CD4-positive, alpha-beta memory T cell (primary cell): ENCODE data around the gene AKT3. TPM values are rescaled to one million over a fixed set of nuclear protein-coding genes. Genes with fewer than 3 reads are reported as not detected.
A peak's percentile ranks its signal among the peaks of the same experiment; 100 is the strongest.
"Not testable (repeated sequence)": the region's sequence is repeated elsewhere in the genome, so short reads cannot be mapped to it uniquely, and the experiment has no call there.

Experiments
- CTCF ChIA-PET: fragments of 350-600 bp; sonication (Branson Sonifier 250); formaldehyde crosslinking; loops from one replicate; lab custom pipeline; 2021; ENCODE audit warnings: inconsistent platforms; ENCODE audit not compliant: partially characterized antibody; lab: Charles Lee
- POLR2A ChIA-PET: fragments of 350-600 bp; sonication (Branson Sonifier 250); formaldehyde crosslinking; loops from one replicate; lab custom pipeline; 2021; ENCODE audit not compliant: partially characterized antibody; lab: Charles Lee
- DNase-seq, 5 donors: peaks; one replicate each; pipeline versions ENCODE4 v3.0.0 to v3.0.0-alpha.2; 2020 to 2022; ENCODE audit warnings: mixed read lengths in 1 of 5
- H3K27ac ChIP-seq: one replicate; pipeline ENCODE4 v1.7.0; 2013; ENCODE audit warnings: low read depth, low read length
- H3K27me3 ChIP-seq: 2 replicates; pipeline ENCODE4 v1.7.0; 2013; ENCODE audit warnings: mild to moderate bottlenecking, low read length, moderate library complexity; ENCODE audit not compliant: insufficient read depth
- H3K36me3 ChIP-seq: 2 replicates; pipeline ENCODE4 v1.7.0; 2013; ENCODE audit warnings: mild to moderate bottlenecking, low read length, moderate library complexity; ENCODE audit not compliant: insufficient read depth
- H3K4me1 ChIP-seq: 2 replicates; pipeline ENCODE4 v1.7.0; 2013; ENCODE audit warnings: mild to moderate bottlenecking, low read length, moderate library complexity; ENCODE audit not compliant: insufficient read depth
- H3K4me3 ChIP-seq, 2 donors: one replicate each; pipeline ENCODE4 v1.7.0; 2013; ENCODE audit warnings: low read length in 2 of 2, mild to moderate bottlenecking in 1 of 2
- H3K9me3 ChIP-seq, 2 donors: one replicate each; pipeline ENCODE4 v1.7.0; 2013; ENCODE audit warnings: low read length in 2 of 2, control low read depth in 1 of 2; ENCODE audit not compliant: control insufficient read depth in 1 of 2
- H3K27ac Mint-ChIP-seq, 7 donors: one replicate each; pipeline ENCODE4 v1.8.0; 2020 to 2021; ENCODE audit warnings: mixed read lengths in 7 of 7, mild to moderate bottlenecking in 6 of 7, inconsistent platforms in 3 of 7, moderate library complexity in 3 of 7
- H3K27me3 Mint-ChIP-seq, 2 donors: one replicate each; pipeline ENCODE4 v1.8.0; 2020 to 2021; ENCODE audit warnings: mixed read lengths in 2 of 2
- H3K36me3 Mint-ChIP-seq, 2 donors: one replicate each; pipeline ENCODE4 v1.8.0; 2020 to 2021; ENCODE audit warnings: mixed read lengths in 2 of 2, inconsistent platforms in 1 of 2, mild to moderate bottlenecking in 1 of 2
- H3K4me1 Mint-ChIP-seq, 4 donors: one replicate each; pipeline ENCODE4 v1.8.0; 2020 to 2021; ENCODE audit warnings: mixed read lengths in 4 of 4, mild to moderate bottlenecking in 1 of 4
- H3K4me3 Mint-ChIP-seq, 8 donors: one replicate each; pipeline ENCODE4 v1.8.0; 2020 to 2021; ENCODE audit warnings: mixed read lengths in 8 of 8, mild to moderate bottlenecking in 7 of 8, moderate library complexity in 6 of 8, inconsistent platforms in 3 of 8
- H3K9me3 Mint-ChIP-seq, 8 donors: one replicate each; pipeline ENCODE4 v1.8.0; 2020 to 2021; ENCODE audit warnings: mixed read lengths in 8 of 8, mild to moderate bottlenecking in 5 of 8, inconsistent platforms in 3 of 8, moderate library complexity in 1 of 8
- intact Hi-C: fragments of 100-400 bp; cut with micrococcal nuclease; formaldehyde crosslinking; loops from one replicate; pipeline ENCODE4 v1.15.1; 2023
- polyA plus RNA-seq, 2 donors: library from polyadenylated mRNA; unstranded; fragments of 300-500 nt; fragmentation: Illumina TruSeq; gene quantifications; one replicate each; pipeline ENCODE4 v1.2.3, GENCODE V29; 2021
- total RNA-seq, 2 experiments: library from RNA; stranded (reverse); gene quantifications; one replicate each; pipeline ENCODE4 v1.2.3, GENCODE V29; 2021

The AKT3 gene
- total and polyA plus RNA-seq, 4 experiments from 2014 or later: 0.56 to 152 (median 77.1) TPM

DNA sequence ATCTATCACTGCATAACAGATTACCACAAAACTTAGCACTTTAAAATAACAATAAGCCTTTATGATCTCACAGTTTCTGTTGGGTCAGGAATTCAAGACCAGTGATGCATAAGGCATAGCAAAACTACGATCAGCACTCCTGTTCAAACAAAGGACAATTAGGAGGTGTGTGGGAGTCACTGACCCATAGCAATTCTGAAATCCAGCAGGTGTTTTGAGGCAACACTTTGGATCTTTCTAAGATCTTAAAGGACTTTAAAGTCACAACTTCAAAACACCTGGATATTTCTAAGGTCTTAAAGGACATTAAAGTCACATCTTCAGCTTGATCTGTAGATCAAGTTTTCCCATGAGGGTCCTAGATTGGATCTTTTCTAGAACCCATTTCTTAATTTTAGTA is 35.3 kb downstream of the AKT3 start:
- Histone ChIP-seq H3K9me3 (peaks cover 0 to 9% of the 10 kb centered on the region in 2 donors), H3K36me3 (no peaks in the 10 kb centered on the region), H3K27me3 (no peaks in the 10 kb centered on the region), H3K27ac (no peak overlapping the region), H3K4me3 (no peak overlapping the region), H3K4me1 (no peaks in the 10 kb centered on the region)
- Mint-ChIP-seq H3K9me3 (peaks cover 3 to 24% (median 17%) of the 10 kb centered on the region in 8 donors), H3K4me1 (peaks cover 12 to 34% (median 23%) of the 10 kb centered on the region in 4 donors), H3K27me3 (no peaks in the 10 kb centered on the region), H3K4me3 (peak overlapping the region in 1 of 8 donors; percentile 22), H3K27ac (no peak overlapping the region), H3K36me3 (peaks cover 43 to 56% of the 10 kb centered on the region in 2 donors)
- CTCF ChIA-PET: no interaction called here
- DNase-seq: no peak
- POLR2A ChIA-PET: no interaction called here
- intact Hi-C loops: no loop called here

DNA sequence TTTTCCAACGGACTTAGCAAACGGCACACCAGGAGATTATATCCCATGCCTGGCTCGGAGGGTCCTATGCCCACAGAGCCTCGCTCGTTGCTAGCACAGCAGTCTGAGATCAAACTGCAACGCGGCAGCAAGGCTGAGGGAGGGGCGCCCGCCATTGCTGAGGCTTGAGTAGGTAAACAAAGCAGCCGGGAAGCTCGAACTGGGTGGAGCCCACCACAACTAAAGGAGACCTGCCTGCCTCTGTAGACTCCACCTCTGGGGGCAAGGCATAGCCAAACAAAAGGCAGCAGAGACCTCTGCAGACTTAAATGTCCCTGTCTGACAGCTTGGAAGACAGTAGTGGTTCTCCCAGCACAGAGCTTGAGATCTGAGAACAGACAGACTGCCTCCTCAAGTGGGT is 42.7 kb downstream of the AKT3 start:
- peaks cover 62 to 80% (median 71%) of the 10 kb centered on the region in 4 donors for H3K4me1 Mint-ChIP-seq
- H3K36me3 Mint-ChIP-seq: peaks cover 38 to 40% of the 10 kb centered on the region in 2 donors
- CTCF ChIA-PET, H3K9me3 ChIP-seq, H3K9me3 Mint-ChIP-seq, H3K27me3 Mint-ChIP-seq, H3K4me3 ChIP-seq, H3K36me3 ChIP-seq, H3K27ac ChIP-seq, H3K27me3 ChIP-seq, intact Hi-C loops: not testable (repeated sequence)
- POLR2A ChIA-PET: interaction anchor here (0.6 kb wide), 1 partner anchor 98 kb away, joined by 4 read pairs; no protein-coding TSS in a partner anchor
- peak overlapping the region in 7 of 8 donors; percentile 55 to 85 (median 76) for H3K4me3 Mint-ChIP-seq
- peak overlapping the region in 6 of 7 donors; percentile 19 to 90 (median 70) for H3K27ac Mint-ChIP-seq
- peak; percentile 36 to 62 (median 45) for DNase-seq
- H3K4me1 ChIP-seq: peaks cover 41% of the 10 kb centered on the region

DNA sequence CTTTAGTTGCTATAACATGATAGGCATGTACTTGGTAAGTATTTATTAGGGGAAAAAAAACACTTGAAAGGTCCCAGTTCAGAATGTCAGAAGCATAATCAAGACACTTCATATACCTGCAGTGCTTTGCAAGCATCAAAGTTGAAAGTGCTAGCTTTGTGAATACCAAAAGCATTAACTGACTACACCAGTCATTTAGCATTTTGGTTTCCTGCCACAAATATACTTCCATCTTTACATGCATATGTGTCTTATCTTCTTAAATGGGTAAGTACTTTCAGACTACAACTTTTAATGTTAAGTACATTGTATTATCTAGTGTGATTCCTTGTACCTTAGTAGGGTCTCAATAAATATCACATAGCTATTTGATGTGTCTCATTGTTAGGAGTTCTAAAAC is 43.7 kb downstream of the AKT3 start:
- Mint-ChIP-seq H3K4me3 (peak overlapping the region in 3 of 8 donors; percentile 0 to 84 (median 55)), H3K9me3 (peaks cover 0 to 7% (median 3%) of the 10 kb centered on the region in 8 donors), H3K4me1 (peaks cover 68 to 86% (median 77%) of the 10 kb centered on the region in 4 donors), H3K27me3 (no peaks in the 10 kb centered on the region), H3K27ac (peak overlapping the region in 1 of 7 donors; percentile 44), H3K36me3 (peaks cover 38% of the 10 kb centered on the region in 2 donors)
- POLR2A ChIA-PET: no interaction called here
- Histone ChIP-seq H3K9me3 (no peaks in the 10 kb centered on the region), H3K27me3 (no peaks in the 10 kb centered on the region), H3K4me1 (peaks cover 41% of the 10 kb centered on the region), H3K36me3 (no peaks in the 10 kb centered on the region), H3K27ac (no peak overlapping the region), H3K4me3 (no peak overlapping the region)
- intact Hi-C loops: no loop called here
- CTCF ChIA-PET: no interaction called here
- DNase-seq: no peak

DNA sequence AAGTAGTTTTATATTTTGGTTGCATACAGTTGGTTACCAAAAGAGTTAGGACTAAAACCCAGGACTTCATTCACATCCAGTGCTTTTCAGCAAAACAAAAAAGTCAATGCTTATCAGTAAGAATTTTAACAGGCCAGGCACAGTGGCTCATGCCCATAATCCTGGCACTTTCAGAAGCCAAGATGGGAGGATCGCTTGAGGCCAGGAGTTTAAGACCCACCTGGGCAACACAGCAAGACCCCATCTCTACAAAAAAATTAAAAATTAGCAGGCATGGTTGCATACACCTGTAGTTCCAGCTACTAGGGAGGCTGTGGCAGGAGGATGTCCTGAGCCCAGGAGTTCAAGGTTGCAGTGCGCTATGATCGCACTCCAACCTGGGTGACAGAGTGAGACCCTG is 47.3 kb downstream of the AKT3 start:
- ChIA-PET CTCF (no interaction called here), POLR2A (no interaction called here)
- DNase-seq: no peak

DNA sequence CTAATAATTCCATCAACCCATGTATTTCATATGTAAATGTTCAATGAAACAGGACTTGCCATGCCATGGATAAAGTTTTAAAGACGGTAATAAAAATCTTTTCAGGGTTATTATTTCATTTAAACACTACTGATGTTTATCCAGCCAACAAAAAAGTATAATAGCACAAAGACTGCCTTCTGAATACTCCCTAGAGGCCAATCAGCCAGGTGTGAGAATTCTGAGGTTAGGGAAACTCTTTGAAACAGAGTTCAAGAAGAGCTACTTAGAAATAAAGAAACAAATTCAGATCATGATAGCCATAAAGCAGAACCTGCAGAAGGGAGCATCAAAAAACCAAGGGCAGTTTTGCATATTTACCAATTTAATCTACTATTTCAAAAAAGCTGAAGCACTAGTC is 48.7 kb downstream of the AKT3 start:
- Histone ChIP-seq H3K36me3 (no peaks in the 10 kb centered on the region), H3K27me3 (no peaks in the 10 kb centered on the region), H3K4me3 (no peak overlapping the region), H3K4me1 (peaks cover 31% of the 10 kb centered on the region), H3K9me3 (no peaks in the 10 kb centered on the region), H3K27ac (no peak overlapping the region)
- CTCF ChIA-PET: interaction anchor here (1.0 to 1.4 kb wide), 2 partner anchors 51 to 458 kb away, joined by 3 read pairs; no protein-coding TSS in a partner anchor
- POLR2A ChIA-PET: no interaction called here
- intact Hi-C loops: loop anchor here (5.0 kb wide), 1 partner anchor 41 kb away; no protein-coding TSS in a partner anchor
- Mint-ChIP-seq H3K27ac (no peak overlapping the region), H3K9me3 (no peaks in the 10 kb centered on the region), H3K4me3 (no peak overlapping the region), H3K27me3 (no peaks in the 10 kb centered on the region), H3K4me1 (peaks cover 47 to 61% (median 56%) of the 10 kb centered on the region in 4 donors), H3K36me3 (peaks cover 22 to 24% of the 10 kb centered on the region in 2 donors)
- DNase-seq: no peak

More for the DNA sequence above, 47.3 kb downstream of the AKT3 start:
- H3K4me3 Mint-ChIP-seq: no peak overlapping the region
- H3K4me1 Mint-ChIP-seq: peaks cover 55 to 71% (median 62%) of the 10 kb centered on the region in 4 donors
- H3K27ac Mint-ChIP-seq: no peak overlapping the region
- Histone ChIP-seq H3K9me3 (no peaks in the 10 kb centered on the region), H3K27me3 (no peaks in the 10 kb centered on the region), H3K4me1 (peaks cover 43% of the 10 kb centered on the region), H3K27ac (no peak overlapping the region), H3K36me3 (no peaks in the 10 kb centered on the region), H3K4me3 (no peak overlapping the region)
- intact Hi-C loops: loop anchor here (5.0 kb wide), 1 partner anchor 40 kb away; no protein-coding TSS in a partner anchor
- no peaks in the 10 kb centered on the region for H3K9me3 Mint-ChIP-seq
- no peaks in the 10 kb centered on the region for H3K27me3 Mint-ChIP-seq
- peaks cover 20% of the 10 kb centered on the region in 2 donors for H3K36me3 Mint-ChIP-seq

DNA sequence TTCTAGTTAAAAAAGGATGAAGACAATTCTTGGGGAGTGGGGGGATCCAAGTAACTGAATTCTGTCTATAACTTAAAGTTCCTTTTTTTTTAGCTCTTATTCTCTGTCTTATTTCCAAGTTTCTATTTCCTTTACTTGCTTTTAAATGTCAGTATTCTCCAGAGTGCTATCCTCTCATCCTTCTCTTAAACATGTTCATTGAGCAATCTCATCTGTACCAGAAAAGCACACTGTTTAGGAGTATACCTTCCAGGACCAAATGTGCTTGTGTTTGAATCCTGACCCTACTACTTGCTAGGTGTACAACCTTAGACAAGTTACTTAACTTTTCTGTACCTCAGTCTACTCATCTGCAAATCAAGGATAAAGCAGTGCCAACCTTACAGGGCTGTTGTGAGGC is 50.1 kb downstream of the AKT3 start:
- peak overlapping the region in 2 of 7 donors; percentile 9 to 12 for H3K27ac Mint-ChIP-seq
- H3K9me3 Mint-ChIP-seq: no peaks in the 10 kb centered on the region
- no peaks in the 10 kb centered on the region for H3K27me3 ChIP-seq
- no peaks in the 10 kb centered on the region for H3K9me3 ChIP-seq
- peak overlapping the region in 1 of 8 donors; percentile 17 for H3K4me3 Mint-ChIP-seq
- no peak overlapping the region for H3K27ac ChIP-seq
- CTCF ChIA-PET: interaction anchor here (0.7 kb wide), 1 partner anchor 14 kb away, joined by 3 read pairs; no protein-coding TSS in a partner anchor
- peaks cover 21% of the 10 kb centered on the region for H3K4me1 ChIP-seq
- no peak overlapping the region for H3K4me3 ChIP-seq
- intact Hi-C loops: loop anchor here (5.0 kb wide), 1 partner anchor 42 kb away; no protein-coding TSS in a partner anchor
- DNase-seq: no peak
- peaks cover 16% of the 10 kb centered on the region in 2 donors for H3K36me3 Mint-ChIP-seq
- H3K4me1 Mint-ChIP-seq: peaks cover 41 to 58% (median 48%) of the 10 kb centered on the region in 4 donors
- H3K36me3 ChIP-seq: no peaks in the 10 kb centered on the region
- POLR2A ChIA-PET: interaction anchor here (1.2 kb wide), 1 partner anchor 49 kb away, joined by 3 read pairs; no protein-coding TSS in a partner anchor
- no peaks in the 10 kb centered on the region for H3K27me3 Mint-ChIP-seq

DNA sequence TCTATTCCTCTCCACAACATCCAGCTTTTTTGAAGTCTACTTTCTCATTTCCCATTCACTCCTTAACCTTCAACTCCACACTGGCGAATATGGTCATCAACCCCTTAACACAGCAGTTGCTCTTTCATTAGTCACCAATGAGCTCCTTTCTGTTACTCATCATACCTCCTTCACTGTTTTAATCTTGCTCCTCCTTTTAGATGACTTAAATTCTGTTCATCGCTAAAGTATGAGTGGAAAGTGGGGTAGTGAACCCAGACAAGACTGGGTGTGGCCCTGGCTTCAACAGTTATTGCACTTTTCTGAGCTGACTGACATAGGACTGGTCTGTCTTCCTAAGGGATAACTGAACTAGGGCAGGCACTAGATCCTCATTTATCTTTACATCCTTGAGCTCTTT is 51.3 kb downstream of the AKT3 start:
- H3K36me3 Mint-ChIP-seq: peaks cover 13 to 19% of the 10 kb centered on the region in 2 donors
- Histone ChIP-seq H3K9me3 (no peaks in the 10 kb centered on the region), H3K4me1 (peaks cover 20% of the 10 kb centered on the region), H3K4me3 (no peak overlapping the region), H3K27ac (no peak overlapping the region), H3K36me3 (no peaks in the 10 kb centered on the region), H3K27me3 (no peaks in the 10 kb centered on the region)
- no peaks in the 10 kb centered on the region for H3K9me3 Mint-ChIP-seq
- peaks cover 42 to 59% (median 51%) of the 10 kb centered on the region in 4 donors for H3K4me1 Mint-ChIP-seq
- H3K27me3 Mint-ChIP-seq: no peaks in the 10 kb centered on the region
- no peak for DNase-seq
- POLR2A ChIA-PET: interaction anchor here (0.8 kb wide), 1 partner anchor 17 kb away, joined by 3 read pairs; no protein-coding TSS in a partner anchor
- peak overlapping the region in 3 of 7 donors; percentile 2 to 14 (median 3) for H3K27ac Mint-ChIP-seq
- no peak overlapping the region for H3K4me3 Mint-ChIP-seq
- intact Hi-C loops: no loop called here
- CTCF ChIA-PET: interaction anchor here (0.9 to 1.3 kb wide), 2 partner anchors 8 to 14 kb away, joined by 3 to 6 read pairs; no protein-coding TSS in a partner anchor
